NT2/D1 (cell line): ENCODE data around the gene MIPOL1.

ENCODE experiments used
- SUZ12 ChIP-seq: IDR thresholded peaks from 2 replicates; pipeline ENCODE4 v1.6.1; 2011; ENCODE audit not compliant: insufficient read length, insufficient read depth; ENCODE audit errors: extremely low read depth
- YY1 ChIP-seq: IDR thresholded peaks from 2 replicates; pipeline ENCODE4 v1.6.1; 2011; ENCODE audit not compliant: insufficient read length, insufficient read depth

DNA sequence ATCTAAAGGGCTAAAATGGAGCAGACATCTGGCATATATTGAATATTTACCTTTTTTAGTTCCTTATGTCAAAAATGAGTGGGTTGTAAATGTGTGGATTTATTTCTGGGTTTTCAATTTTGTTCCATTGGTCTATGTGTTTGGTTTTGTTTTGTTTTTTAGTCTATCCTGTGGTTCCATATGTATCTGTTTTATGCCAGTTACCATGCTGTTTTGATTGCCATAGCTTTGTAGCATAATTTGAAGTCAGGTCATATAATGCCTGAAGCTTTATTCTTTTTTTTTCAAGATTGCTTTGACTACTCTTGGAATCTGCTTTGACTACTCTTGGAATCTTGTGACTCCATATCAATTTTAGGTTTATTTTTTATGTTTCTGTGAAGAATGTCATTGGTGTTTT, 133.2 kb downstream of the MIPOL1 start:
- TF ChIP-seq SUZ12: no peak
- TF ChIP-seq YY1: no peak
